GM13977 (cell line): Measurements from ENCODE around the gene FOCAD.

Source experiments
- DNase-seq: peaks from one replicate; pipeline ENCODE4 v3.0.0; 2012; ENCODE audit warnings: low spot score
- in situ Hi-C: fragments of 300-500 bp; cut with MboI; formaldehyde crosslinking; loops from one replicate; pipeline ENCODE4 v1.12.0; 2022; ENCODE audit warnings: low sequenced_read_pairs, low pct_unique_long_range_greater_than_20kb, mixed read lengths, inconsistent platforms; ENCODE audit not compliant: unreplicated experiment
- TF ChIP-seq, protein P1 (sequence below): IDR thresholded peaks from 2 replicates; pipeline ENCODE4 v1.5.1; 2012; ENCODE audit warnings: mild to moderate bottlenecking, control low read depth; ENCODE audit not compliant: insufficient read depth; ENCODE audit errors: extremely low read depth, missing control alignments

The FOCAD gene

DNA sequence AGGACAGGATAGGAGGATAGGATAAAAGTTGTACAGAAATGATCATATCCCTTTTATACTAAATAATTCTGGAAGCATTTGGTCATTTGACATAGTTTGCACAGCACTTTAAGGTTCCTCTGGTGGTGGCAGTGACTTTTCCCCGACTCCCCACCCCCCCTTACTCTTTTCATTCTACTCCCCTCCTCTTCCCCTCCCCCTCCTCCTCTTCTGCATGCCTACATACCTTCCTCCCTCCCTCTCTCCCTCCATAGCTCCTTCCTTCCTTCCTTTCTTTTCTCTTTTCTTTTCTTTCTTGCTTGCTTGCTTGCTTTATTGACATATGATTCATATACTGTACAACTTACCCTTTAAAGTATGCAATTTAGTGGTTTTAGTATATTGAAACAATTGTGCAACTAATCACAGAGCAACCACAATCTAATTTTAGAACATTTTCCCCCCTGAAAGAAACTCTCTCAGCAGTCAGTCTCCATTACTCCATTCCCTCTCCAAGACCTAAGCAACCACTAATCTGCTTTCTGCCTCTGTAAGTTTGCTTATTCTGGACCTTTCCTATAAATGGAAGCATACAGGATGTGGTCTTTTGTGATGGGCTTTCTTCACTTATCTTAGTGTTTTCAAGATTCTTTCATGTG is 188.4 kb downstream of the FOCAD start:
- TF ChIP-seq, protein P1, sequence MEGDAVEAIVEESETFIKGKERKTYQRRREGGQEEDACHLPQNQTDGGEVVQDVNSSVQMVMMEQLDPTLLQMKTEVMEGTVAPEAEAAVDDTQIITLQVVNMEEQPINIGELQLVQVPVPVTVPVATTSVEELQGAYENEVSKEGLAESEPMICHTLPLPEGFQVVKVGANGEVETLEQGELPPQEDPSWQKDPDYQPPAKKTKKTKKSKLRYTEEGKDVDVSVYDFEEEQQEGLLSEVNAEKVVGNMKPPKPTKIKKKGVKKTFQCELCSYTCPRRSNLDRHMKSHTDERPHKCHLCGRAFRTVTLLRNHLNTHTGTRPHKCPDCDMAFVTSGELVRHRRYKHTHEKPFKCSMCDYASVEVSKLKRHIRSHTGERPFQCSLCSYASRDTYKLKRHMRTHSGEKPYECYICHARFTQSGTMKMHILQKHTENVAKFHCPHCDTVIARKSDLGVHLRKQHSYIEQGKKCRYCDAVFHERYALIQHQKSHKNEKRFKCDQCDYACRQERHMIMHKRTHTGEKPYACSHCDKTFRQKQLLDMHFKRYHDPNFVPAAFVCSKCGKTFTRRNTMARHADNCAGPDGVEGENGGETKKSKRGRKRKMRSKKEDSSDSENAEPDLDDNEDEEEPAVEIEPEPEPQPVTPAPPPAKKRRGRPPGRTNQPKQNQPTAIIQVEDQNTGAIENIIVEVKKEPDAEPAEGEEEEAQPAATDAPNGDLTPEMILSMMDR, result no peak
- in situ Hi-C loops, result no loop called here
- no peak for DNase-seq

DNA sequence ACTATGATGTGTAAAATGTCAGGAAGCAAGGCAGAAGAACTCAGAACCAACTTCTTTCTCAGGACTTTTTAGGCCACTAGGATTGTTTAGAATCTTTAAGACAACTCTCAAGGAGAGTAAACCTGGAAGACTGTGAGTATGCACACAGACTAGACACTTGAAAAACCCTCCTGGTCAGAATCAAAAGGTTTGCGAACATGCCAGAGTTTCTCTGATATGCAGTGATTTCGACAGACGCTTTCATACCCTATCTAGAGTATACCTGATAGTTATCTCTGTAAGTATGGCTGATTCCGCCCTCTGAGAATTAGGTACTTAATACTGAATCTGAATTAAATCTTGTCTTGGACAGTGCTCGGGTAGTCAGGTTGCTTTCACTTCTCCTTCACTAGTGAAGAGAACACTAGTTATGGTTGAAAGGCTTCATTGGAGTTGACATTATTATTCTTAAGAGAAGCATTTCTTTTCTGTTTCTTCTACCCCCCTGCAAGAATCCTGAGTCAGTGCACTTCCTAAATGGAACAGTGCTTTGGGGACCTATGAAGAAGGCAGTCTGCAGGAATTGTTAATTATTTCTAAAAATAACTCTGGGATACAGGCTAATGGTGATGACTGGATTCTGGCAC is 189.3 kb downstream of the FOCAD start:
- in situ Hi-C loops, result no loop called here
- DNase-seq, result no peak
- TF ChIP-seq, protein P1, result no peak

DNA sequence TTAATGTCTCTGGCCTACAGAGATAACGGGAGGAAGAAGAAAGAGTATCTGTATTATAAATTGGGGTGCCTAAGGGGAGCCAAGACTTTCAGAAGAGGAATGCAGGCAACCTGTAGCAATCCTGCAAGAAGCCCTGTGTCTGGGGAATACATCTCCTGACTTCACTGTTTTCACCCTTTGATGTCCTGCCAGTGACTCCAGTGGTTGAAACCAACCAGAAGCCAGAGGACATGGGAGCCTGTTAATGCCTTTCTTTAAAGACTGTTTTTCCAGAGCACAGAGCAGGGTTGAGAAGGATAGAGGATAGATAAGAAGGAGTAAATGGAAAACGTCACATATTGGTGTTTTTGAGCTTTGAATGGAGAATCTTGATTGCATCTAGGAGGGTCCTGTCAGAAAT is 196.2 kb downstream of the FOCAD start:
- TF ChIP-seq, protein P1, result no peak
- DNase-seq, result no peak
- in situ Hi-C loops, result loop anchor here (25.0 kb wide), 1 partner anchor 232 kb away; no protein-coding TSS in a partner anchor

DNA sequence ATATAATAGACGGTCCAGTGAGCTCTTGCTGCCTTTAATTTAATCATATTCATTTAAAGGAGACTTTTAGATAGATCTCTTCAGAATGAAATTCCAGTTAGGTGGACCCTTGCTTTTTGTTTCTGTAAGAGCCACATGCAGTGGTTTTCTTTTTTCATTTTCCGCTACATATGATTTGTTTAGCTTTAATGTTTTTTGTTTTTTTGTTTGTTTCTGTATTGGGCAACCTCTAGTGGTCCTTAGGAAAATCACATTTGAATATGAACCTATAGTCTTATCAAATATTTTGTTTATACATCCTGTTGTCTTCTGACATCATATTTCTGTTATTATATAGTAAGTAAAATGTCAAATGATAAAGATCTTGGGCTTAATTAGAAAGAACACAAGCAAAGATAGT is 196.6 kb downstream of the FOCAD start:
- DNase-seq, result no peak
- in situ Hi-C loops, result loop anchor here (25.0 kb wide), 1 partner anchor 232 kb away; no protein-coding TSS in a partner anchor
- TF ChIP-seq, protein P1, result no peak

DNA sequence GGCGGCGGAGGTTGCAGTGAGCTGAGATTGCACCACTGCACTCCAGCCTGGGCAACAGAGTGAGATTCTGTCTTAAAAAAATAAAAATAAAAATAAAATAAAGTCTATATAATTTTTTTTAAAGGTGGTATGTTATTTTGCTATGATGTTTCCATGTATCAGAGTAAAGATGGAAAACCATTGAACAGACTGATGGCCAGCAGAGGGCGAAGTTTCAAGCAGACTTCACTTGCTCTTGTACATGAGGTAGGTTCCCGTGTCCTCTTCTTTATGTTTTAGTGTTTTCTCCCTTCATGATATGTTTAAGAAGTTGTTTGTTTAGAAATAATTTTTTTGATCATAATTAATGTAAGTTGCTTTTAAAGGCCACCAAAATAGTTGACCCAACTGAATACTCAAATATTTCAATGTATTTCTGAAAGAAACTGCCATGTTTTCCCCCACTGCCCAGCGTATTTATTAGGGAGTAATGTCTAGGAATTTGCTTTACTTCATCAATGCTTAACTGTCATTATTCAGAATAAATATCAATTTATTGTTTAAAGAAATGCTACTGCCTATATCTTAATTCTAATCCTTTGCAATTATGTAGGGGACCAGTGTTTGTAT is 201.0 kb downstream of the FOCAD start:
- DNase-seq, result peak; percentile 8
- TF ChIP-seq, protein P1, result peak; percentile 56
- in situ Hi-C loops, result loop anchor here (25.0 kb wide), 1 partner anchor 227 kb away; no protein-coding TSS in a partner anchor

DNA sequence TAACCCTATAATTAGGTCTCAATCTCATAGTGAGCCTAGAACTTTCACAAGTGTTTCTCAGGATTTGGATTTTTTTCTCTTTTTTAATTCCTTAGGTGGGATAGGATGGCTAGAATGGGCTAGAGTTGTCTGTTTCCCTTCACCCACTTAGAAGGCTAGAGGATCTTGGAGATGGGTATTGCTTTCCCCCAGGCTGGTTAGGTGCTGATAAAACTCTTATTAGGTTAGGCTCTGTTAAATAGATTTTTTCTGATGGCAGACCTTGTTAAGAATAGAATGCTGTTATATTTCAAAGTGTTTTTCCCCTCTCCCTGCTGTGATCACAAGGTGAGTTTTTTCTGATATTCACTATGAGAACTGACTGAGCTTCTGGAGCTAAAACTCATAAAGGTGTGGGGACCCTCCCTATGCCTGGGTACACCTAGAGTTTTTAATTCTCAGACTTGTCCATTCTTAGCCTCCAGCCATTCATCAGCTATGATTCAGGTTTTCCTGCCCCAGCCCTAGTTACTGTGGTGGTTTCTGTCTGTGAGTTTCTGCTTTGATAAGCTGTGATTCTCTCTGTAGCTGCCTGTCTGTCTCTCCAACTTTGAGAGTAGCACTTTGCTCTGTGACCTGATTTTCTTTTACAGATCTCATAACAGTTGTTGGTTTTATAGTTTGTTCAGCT is 215.0 kb downstream of the FOCAD start:
- TF ChIP-seq, protein P1, result no peak
- no peak for DNase-seq
- in situ Hi-C loops, result loop anchor here (25.0 kb wide), 1 partner anchor 213 kb away; no protein-coding TSS in a partner anchor
